Activated CD8-positive, alpha-beta memory T cell treated with anti-CD3 and anti-CD28 coated beads for 24 hours (primary cell): ENCODE data around the gene DEFB114.

ENCODE experiments used
- DNase-seq: peaks from one replicate; pipeline ENCODE4 v3.0.0-alpha.2; 2020

DEFB114 gene

DNA sequence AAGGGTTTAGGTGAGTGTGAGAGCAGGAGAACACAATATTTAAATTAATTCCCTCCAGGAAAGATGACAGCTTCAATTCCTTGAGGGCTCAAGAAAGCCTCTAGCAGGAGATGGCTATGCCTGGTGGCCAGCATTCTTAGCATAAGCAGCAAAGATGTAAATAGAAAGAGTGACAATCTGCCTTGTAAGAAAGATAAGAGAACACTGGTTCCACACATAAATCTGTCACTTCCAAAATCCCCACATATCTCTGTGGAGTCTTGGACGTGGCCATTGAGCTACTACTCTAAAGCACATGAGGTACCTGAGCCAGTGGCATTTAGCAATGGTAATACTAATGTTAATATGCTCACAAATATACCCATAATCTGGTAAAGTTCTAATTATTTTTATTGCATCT is 29.2 kb downstream of the DEFB114 start:
- DNase-seq, result no peak

DNA sequence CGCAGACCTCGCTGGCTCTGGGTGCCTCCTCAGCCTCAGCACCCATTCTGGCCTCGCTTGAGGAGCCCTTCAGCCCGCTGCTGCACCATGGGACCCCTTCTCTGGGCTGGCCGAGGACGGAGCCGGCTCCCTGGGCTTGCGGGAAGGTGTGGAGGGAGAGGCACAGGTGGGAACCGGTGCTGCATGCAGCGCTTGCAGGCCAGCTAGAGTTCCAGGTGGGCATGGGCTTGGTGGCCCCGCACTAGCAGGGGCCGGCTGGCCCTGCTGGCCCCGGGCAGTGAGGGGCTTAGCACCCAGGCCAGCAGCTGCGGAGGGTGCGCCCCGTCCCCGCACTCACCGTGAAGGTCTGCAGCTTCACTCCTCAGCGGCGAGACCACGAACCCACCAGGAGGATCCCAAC is 30.4 kb downstream of the DEFB114 start:
- DNase-seq, result no peak

DNA sequence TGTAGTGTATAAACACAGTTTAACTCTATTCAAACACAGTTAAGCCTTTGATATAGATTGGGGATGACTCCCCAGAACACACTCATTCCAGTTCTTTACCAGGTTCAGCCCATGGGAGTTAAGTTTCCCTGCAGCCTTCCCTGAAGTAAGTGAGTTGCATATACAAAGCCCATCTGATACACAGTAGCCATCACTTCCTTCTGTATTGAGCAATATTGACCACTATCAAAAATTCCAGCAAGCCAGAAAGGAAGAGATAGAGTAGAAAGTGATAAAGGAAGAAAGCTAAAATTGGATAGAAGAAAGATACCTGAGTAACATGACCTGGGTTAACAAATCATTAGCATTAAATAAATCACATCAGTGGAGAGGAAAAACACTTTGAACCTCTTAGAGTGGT is 34.6 kb downstream of the DEFB114 start:
- DNase-seq, result no peak

DNA sequence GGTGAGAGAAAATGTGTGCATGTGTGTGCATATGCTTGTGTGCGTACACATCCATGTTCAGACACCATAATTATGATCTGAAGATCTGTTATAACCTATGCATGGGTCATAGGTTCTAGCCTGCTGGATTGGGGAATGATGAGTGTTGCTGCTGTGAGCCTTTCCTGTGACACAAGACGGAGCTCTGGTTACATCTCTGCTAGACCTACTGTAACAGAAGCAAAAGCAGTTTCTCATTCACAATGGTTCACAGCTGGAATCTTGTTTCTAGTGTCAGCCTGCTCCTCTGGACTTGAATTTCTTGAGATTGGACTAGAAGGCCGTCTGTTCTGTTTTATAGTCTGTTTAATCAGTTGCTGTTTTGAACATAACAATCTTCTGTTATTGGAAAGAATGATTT is 40.1 kb downstream of the DEFB114 start:
- no peak for DNase-seq

DNA sequence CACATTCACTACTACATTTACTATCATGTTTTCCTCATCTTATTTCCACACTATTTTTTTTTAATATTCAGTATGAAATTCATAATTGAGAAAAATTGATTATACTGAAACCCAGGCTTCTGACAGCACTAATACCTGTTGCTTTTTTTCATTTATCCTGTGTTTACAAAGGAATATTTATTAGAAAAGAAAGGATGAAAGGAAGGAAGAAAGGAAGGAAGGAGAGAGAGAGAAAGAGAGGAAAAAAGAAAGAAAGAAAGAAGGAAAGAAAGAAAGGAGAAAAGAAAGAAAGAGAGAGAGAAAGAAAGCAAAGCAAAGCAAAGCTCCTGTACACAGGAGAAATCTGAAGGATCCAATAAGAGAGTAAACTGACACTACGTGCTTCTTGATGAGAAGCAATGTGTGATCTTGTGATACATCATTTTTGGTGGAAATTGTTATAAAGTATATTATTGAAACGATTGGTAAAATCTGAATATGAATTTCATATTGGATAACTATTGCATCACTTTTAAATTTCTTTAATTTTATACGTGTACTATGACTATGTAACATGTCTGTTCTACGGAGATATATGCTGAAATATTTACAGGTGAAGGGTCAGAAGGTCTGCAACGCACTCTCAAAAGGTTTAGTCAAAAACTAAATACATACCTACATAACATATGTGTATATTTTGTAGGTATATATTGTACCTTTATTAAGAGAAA is 43.9 kb downstream of the DEFB114 start:
- DNase-seq, result no peak

DNA sequence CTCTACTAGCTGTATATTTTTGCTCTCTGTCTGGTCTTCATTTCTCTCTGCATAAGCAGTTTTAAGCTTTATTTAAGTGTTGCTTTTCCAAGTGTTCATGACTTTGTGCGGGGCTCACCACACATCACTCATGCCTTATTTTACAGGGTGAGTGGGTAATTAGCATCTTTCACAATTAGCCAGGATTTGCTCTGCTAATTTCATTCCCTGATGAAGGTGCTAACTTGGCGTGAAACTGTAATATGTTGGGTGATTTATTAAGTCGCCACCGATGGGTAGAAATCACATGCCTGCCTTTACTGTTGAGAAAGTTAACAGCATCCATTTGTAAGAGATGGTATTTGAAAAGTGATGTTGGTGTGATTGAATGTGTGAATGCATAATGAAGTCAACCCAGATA is 44.7 kb downstream of the DEFB114 start:
- no peak for DNase-seq

DNA sequence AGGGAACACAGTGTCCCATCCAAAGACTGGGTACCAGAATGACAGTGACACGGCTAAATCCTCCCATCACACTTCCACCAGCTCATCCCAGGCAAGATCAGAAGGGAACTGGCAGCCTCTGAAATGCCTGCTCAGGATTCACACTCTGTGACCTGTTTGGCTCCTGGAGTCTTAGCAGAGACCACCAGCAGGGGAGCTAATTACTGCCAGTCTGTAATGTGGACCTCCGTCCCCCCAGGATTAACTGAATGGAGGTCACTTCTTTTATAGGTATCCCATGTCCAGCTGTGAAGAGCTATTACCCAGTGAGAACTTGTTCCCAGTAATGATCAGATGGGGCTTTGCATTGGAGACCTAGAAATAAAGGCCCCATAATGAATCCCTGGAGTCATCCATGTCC is 45.2 kb downstream of the DEFB114 start:
- DNase-seq, result no peak

DNA sequence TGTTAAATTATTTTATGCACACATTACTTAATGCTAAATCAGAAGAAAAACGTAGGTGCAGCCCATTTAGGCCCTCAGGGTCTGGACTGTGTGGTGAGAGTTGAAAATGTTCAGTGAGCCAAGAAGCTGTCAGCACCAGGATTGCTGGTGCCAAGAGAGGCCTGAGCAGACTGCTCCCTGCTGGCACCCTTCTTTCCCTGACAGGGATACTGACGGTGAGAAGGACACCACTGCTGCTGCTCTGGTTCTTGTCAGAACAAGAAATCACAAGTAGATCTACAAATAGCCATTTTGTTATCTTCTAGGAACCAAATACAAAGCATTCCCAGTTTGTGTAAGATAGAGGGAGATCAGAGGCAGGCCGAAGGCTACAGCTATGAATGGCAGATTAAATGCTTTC is 48.9 kb downstream of the DEFB114 start:
- no peak for DNase-seq

DNA sequence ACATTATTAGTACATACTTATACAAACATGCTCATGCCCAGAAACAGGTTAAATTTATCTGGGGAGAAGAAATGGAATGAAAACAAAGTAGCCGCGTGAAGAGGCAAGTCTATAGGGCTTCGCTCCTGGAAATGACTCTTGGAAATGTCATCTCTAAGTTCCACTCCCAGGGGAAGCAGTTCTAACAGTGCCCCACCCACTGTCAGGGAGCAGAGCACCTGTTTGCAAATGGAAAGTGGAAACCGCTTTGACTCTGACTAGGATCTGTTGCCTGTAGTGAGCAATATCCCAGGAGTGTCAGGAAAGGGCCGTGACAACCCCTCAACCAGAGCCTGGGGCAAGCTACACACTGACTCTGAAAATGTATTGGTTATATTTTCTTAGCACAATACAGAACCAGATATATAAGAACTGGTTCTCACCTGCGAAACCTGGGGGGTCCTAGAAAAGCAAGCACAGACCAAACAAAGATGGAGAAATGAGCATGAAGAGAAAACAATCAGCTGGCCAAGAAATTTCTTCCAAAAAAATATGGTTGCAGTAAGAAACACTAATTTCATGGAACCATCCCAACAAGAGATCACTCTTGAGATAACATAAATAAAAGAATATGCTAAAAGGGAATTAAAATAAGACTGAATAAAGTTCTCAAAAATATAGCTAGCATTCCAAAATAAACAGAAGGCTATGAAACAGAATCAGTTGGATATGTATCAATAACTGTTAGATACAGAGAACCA is 50.2 kb downstream of the DEFB114 start:
- no peak for DNase-seq

DNA sequence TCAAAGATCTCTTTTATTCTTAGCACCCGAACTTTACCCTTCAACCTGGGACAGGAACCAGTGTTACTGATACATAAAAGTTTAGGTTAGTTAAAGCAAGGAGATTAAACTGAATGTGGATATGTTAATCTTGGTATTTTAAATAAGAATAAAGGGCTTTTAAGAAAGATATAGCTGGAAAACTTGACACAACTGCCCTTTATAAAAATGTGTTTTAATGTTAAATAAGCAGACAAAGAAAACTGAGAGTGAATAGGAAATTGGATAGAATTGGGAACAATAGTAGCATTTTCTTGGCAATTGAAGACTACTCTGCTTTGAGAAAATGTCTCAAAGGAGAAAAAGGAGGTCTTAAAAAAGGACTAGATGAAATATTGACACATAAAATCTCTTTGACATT is 51.8 kb downstream of the DEFB114 start:
- DNase-seq, result no peak

DNA sequence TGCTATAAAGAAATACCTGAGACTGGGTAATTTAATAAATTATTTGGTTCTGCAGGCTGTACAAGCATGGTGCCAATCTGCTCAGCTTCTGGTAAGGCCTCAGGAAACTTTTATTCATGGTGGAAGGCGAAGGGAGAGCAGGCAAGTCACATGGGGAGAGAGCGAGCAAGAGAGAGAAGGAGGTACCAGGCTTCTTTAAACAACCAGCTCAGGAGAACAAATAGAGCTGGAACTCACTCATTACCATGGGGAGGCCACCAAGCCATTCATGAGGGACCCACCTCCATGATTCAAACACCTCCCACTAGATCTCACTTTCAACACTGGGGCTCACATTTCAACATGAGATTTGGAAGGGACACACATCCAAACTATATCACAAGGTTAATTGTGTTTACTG is 52.7 kb downstream of the DEFB114 start:
- DNase-seq, result no peak
